Brain microvascular endothelial cell (primary cell): Measurements from ENCODE around the gene RMDN3.

Experiments used
- DNase-seq: peaks from one replicate; pipeline ENCODE4 v3.0.0-alpha.2; 2020
- H3K27ac ChIP-seq: fragments of 250-450 bp; sonication (Bioruptor Pico); 2 replicates; pipeline ENCODE4 v1.5.1; 2020; ENCODE audit warnings: mild to moderate bottlenecking, moderate library complexity
- H3K27me3 ChIP-seq: fragments of 250-450 bp; sonication (Bioruptor Pico); replicated peaks from 2 replicates; pipeline ENCODE4 v1.5.1; 2020; ENCODE audit warnings: mild to moderate bottlenecking
- H3K36me3 ChIP-seq: fragments of 250-450 bp; sonication (Bioruptor Pico); replicated peaks from 2 replicates; pipeline ENCODE4 v1.5.1; 2020; ENCODE audit warnings: mild to moderate bottlenecking
- H3K4me3 ChIP-seq: 2 replicates; pipeline ENCODE4 v1.5.1; 2011; ENCODE audit warnings: low read depth, mild to moderate bottlenecking, control low read depth, low read length, moderate library complexity
- in situ Hi-C: cut with HindIII; loops from 2 replicates; pipeline ENCODE4 v1.10.0; 2017; ENCODE audit warnings: low sequenced_read_pairs, low pct_ligation_motif_present
- TF ChIP-seq, protein P1 (sequence below): IDR thresholded peaks from 2 replicates; pipeline ENCODE4 v1.5.1; 2011; ENCODE audit warnings: low read depth, mild to moderate bottlenecking, moderate library complexity, low read length, control low read depth, inconsistent platforms; ENCODE audit errors: missing control alignments

The RMDN3 gene

DNA sequence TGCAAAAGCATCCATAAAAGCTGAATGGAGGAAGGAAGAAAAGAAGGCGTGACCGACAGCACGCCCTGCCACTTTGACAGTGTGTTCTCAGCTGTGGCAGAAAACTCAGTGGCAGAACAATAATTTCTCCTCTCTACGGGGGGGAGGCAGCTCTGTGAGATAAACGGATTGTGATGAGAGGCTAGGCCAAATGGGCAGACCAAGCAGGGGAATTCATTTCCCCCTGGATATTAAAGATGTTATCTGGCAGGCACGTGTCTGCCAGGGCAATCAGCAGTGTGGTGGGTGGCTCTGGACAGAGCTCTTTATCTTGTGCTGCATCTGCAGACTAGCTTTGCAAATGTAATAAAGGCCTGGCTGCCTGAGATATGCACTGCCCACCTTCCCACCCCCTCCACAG, 1.9 kb upstream of the RMDN3 start:
- DNase-seq: no peak
- Histone ChIP-seq H3K27me3 (no peaks in the 10 kb centered on the region), H3K27ac (no peak overlapping the region), H3K4me3 (no peak overlapping the region), H3K36me3 (no peaks in the 10 kb centered on the region)
- in situ Hi-C loops: no loop called here
- TF ChIP-seq, protein P1, sequence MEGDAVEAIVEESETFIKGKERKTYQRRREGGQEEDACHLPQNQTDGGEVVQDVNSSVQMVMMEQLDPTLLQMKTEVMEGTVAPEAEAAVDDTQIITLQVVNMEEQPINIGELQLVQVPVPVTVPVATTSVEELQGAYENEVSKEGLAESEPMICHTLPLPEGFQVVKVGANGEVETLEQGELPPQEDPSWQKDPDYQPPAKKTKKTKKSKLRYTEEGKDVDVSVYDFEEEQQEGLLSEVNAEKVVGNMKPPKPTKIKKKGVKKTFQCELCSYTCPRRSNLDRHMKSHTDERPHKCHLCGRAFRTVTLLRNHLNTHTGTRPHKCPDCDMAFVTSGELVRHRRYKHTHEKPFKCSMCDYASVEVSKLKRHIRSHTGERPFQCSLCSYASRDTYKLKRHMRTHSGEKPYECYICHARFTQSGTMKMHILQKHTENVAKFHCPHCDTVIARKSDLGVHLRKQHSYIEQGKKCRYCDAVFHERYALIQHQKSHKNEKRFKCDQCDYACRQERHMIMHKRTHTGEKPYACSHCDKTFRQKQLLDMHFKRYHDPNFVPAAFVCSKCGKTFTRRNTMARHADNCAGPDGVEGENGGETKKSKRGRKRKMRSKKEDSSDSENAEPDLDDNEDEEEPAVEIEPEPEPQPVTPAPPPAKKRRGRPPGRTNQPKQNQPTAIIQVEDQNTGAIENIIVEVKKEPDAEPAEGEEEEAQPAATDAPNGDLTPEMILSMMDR: no peak

DNA sequence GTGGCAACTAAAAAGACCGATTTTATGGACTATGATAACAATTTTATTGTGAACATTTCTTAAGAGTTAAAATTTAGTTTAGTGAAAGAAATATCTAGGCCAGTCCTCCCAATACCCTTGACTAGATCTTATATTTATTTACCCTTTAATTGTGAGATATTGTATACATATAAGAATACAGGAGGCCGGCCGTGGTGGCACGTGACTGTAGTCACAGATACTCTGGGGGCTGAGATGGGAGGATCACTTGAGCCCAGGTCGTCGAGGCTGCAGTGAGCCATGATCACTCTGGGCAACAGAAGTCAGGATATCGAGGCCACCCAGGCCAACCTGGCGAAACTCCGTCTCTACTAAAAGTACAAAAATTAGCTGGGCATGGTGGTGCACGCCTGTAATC, 756 bp upstream of the RMDN3 start:
- Histone ChIP-seq H3K4me3 (peak overlapping the region; percentile 98), H3K27ac (no peak overlapping the region), H3K36me3 (peaks cover 3% of the 10 kb centered on the region), H3K27me3 (no peaks in the 10 kb centered on the region)
- no peak for DNase-seq
- in situ Hi-C loops: no loop called here
- TF ChIP-seq, protein P1: no peak

DNA sequence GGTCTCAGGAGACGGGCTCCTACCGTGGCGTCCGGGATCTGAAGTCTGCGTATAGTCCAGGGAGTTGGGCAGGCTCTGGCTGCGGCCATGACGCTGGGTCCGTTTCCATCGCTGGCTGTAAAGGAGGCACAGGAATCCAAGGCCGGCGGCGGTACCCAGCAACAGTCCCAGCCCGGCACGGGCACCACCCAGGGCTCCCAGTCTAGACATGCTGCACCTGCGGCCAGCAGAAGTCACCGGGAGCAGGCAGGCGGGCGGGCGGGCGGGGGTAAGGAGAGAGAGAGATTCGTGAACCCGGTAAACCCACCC, 526 bp downstream of the RMDN3 start:
- Histone ChIP-seq H3K4me3 (peak overlapping the region; percentile 98), H3K36me3 (peaks cover 4% of the 10 kb centered on the region), H3K27ac (peak overlapping the region; percentile 10), H3K27me3 (no peaks in the 10 kb centered on the region)
- TF ChIP-seq, protein P1: no peak
- no peak for DNase-seq
- in situ Hi-C loops: no loop called here

DNA sequence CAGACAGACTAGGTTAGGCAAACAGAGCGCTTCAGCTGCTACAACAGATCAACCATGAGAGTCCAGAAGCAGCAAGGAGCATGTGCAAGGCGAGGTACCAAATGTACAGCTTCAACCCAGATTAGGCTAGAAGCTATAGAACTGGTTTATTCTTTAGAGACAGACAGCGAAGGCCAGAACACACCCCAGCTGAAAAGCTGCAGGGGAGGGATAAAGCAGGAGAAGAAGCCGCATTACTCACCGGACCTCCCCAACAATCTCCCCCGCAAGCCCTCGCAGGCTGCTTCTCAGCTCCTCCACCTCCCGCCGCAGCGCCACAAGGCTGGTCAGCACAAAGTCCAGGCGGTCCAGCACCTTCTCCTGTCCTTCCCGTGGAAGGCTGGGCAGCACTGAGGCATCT, 3.3 kb downstream of the RMDN3 start:
- TF ChIP-seq, protein P1: no peak
- no peak overlapping the region for H3K27ac ChIP-seq
- DNase-seq: no peak
- peaks cover 4% of the 10 kb centered on the region for H3K36me3 ChIP-seq
- no peak overlapping the region for H3K4me3 ChIP-seq
- in situ Hi-C loops: no loop called here
- no peaks in the 10 kb centered on the region for H3K27me3 ChIP-seq

DNA sequence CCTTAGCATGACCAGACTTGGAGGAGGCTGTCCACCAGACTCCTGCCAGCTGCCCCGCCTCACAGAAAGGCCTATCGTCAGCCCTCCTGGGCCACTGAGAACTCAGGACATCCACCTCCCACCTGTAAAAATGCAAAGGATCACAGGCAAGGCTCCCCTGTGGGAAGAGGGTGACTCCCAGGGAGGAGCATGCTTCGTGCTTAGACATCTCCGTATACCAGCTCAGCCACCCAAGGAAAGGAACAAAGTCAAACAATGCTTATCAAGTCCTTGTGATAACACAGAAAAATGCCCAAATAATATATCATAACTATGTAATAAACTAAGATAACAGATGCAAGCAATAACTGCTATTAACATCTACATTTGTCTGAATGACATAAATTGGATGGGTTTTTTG, 4.2 kb downstream of the RMDN3 start:
- DNase-seq: no peak
- no peak overlapping the region for H3K27ac ChIP-seq
- H3K27me3 ChIP-seq: no peaks in the 10 kb centered on the region
- in situ Hi-C loops: no loop called here
- TF ChIP-seq, protein P1: no peak
- H3K4me3 ChIP-seq: no peak overlapping the region
- H3K36me3 ChIP-seq: peaks cover 4% of the 10 kb centered on the region

DNA sequence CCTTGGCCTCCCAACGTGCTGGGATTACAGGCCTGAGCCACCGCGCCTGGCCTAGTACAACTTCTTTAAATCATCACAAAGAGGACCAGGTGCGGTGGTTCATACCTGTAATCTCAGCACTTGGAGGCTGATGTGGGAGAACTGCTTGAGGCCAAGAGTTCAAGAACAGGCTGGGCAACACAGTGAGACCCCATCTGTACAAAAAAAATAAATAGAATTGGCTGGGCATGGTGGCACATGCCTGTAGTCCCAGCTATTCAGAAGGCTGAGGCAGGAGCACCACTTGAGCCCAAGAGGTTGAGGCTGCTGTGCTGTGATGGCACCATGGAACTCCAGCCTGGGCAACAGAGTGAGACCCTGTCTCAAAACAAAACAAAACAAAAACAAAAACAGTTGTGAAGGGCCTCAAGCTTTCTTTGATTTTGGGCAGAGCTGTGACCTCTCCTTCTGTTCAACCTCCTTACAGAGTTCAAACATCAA, 5.9 kb downstream of the RMDN3 start:
- in situ Hi-C loops: no loop called here
- DNase-seq: no peak
- Histone ChIP-seq H3K27ac (no peak overlapping the region), H3K36me3 (peaks cover 10% of the 10 kb centered on the region), H3K27me3 (no peaks in the 10 kb centered on the region), H3K4me3 (no peak overlapping the region)
- TF ChIP-seq, protein P1: no peak
